Loucy (cell line): ENCODE results near the gene ELMO1.

ENCODE experiments used
- H2AFZ ChIP-seq: fragments of 200-600 bp; sonication (generic); 2 replicates; pipeline ENCODE4 v1.6.0; 2016; ENCODE audit warnings: antibody characterized with exemption, mild to moderate bottlenecking, low read length, moderate library complexity
- H3F3A ChIP-seq: fragments of 200-600 bp; 2 replicates; pipeline ENCODE4 v1.6.0; 2016; ENCODE audit warnings: antibody characterized with exemption, low read depth, mild to moderate bottlenecking
- H3K27me3 ChIP-seq: fragments of 200-600 bp; sonication (generic); 2 replicates; pipeline ENCODE4 v1.6.1; 2014; ENCODE audit warnings: low read length, mild to moderate bottlenecking; ENCODE audit not compliant: insufficient read depth, poor library complexity, severe bottlenecking
- H3K36me3 ChIP-seq: fragments of 200-600 bp; sonication (generic); 2 replicates; pipeline ENCODE4 v1.6.1; 2016; ENCODE audit warnings: low read length; ENCODE audit not compliant: insufficient read depth
- H3K4me1 ChIP-seq: fragments of 200-600 bp; sonication (generic); 2 replicates; pipeline ENCODE4 v1.5.1; 2014; ENCODE audit warnings: low read length, mild to moderate bottlenecking; ENCODE audit not compliant: insufficient read depth, poor library complexity, severe bottlenecking
- H3K4me2 ChIP-seq: fragments of 200-600 bp; sonication (generic); 2 replicates; pipeline ENCODE4 v1.6.0; 2014; ENCODE audit warnings: antibody characterized with exemption, low read length, low read depth, mild to moderate bottlenecking; ENCODE audit not compliant: poor library complexity, severe bottlenecking
- H3K4me3 ChIP-seq: fragments of 200-600 bp; sonication (generic); 2 replicates; pipeline ENCODE4 v1.5.1; 2014; ENCODE audit warnings: low read length, mild to moderate bottlenecking, mixed read lengths; ENCODE audit not compliant: poor library complexity, severe bottlenecking
- H3K79me2 ChIP-seq: fragments of 200-600 bp; sonication (generic); 2 replicates; pipeline ENCODE4 v1.6.1; 2014; ENCODE audit warnings: low read length; ENCODE audit not compliant: insufficient read depth
- H3K9ac ChIP-seq: fragments of 200-600 bp; sonication (generic); 2 replicates; pipeline ENCODE4 v1.6.0; 2014; ENCODE audit warnings: mild to moderate bottlenecking, low read depth, low read length, moderate library complexity; ENCODE audit not compliant: poor library complexity, severe bottlenecking
- H3K9me2 ChIP-seq: fragments of 200-600 bp; sonication (generic); replicated peaks from 2 replicates; pipeline ENCODE4 v1.6.1; 2016; ENCODE audit warnings: low read depth, low read length, mixed read lengths
- H3K9me3 ChIP-seq: fragments of 200-600 bp; sonication (generic); 2 replicates; pipeline ENCODE4 v1.6.1; 2014; ENCODE audit warnings: mild to moderate bottlenecking, antibody characterized with exemption, low read length, low read depth; ENCODE audit not compliant: insufficient read depth
- H4K20me1 ChIP-seq: fragments of 200-600 bp; sonication (generic); 2 replicates; pipeline ENCODE4 v1.6.0; 2014; ENCODE audit warnings: antibody characterized with exemption, low read length, mild to moderate bottlenecking; ENCODE audit not compliant: insufficient read depth, poor library complexity, severe bottlenecking
- CTCF ChIP-seq: fragments of 200-600 bp; sonication (generic); conservative IDR thresholded peaks from 2 replicates; pipeline ENCODE4 v1.5.1; 2014; ENCODE audit warnings: mild to moderate bottlenecking, antibody characterized with exemption, low read length
- EZH2phosphoT487 ChIP-seq: fragments of 200-600 bp; IDR thresholded peaks from 2 replicates; pipeline ENCODE4 v1.6.1; 2018; ENCODE audit warnings: antibody characterized with exemption, mild to moderate bottlenecking, moderate library complexity, borderline replicate concordance

ELMO1 gene

GRCh38 chr7:37068038-37068437 lies 380.6 kb downstream of the ELMO1 start:
- Histone ChIP-seq H3F3A (no peaks in the 10 kb centered on the region), H4K20me1 (no peaks in the 10 kb centered on the region), H3K4me2 (no peak overlapping the region), H3K4me1 (peaks cover under 1% of the 10 kb centered on the region), H3K9ac (no peak overlapping the region), H3K9me3 (no peaks in the 10 kb centered on the region), H2AFZ (no peak overlapping the region), H3K79me2 (no peaks in the 10 kb centered on the region), H3K9me2 (no peaks in the 10 kb centered on the region), H3K4me3 (no peak overlapping the region), H3K36me3 (no peaks in the 10 kb centered on the region), H3K27me3 (no peaks in the 10 kb centered on the region)
- TF ChIP-seq CTCF: no peak
- no peak for TF ChIP-seq EZH2phosphoT487

GRCh38 chr7:37065779-37066271 lies 382.8 kb downstream of the ELMO1 start:
- Histone ChIP-seq H3K9me2 (no peaks in the 10 kb centered on the region), H3K27me3 (no peaks in the 10 kb centered on the region), H3K4me1 (peaks cover 4% of the 10 kb centered on the region)

GRCh38 chr7:37062560-37062859 lies 386.2 kb downstream of the ELMO1 start:
- TF ChIP-seq EZH2phosphoT487 (no peak), CTCF (no peak)
- H3F3A ChIP-seq: no peaks in the 10 kb centered on the region
- no peaks in the 10 kb centered on the region for H3K27me3 ChIP-seq
- H3K9me2 ChIP-seq: no peaks in the 10 kb centered on the region
- peaks cover 4% of the 10 kb centered on the region for H3K4me1 ChIP-seq
- H3K4me3 ChIP-seq: no peak overlapping the region
- H3K9ac ChIP-seq: no peak overlapping the region
- no peaks in the 10 kb centered on the region for H3K9me3 ChIP-seq
- no peak overlapping the region for H3K4me2 ChIP-seq
- H4K20me1 ChIP-seq: no peaks in the 10 kb centered on the region
- H2AFZ ChIP-seq: no peak overlapping the region
- H3K79me2 ChIP-seq: no peaks in the 10 kb centered on the region
- no peaks in the 10 kb centered on the region; the same call in 1 of the 2 replicates for H3K36me3 ChIP-seq

More at GRCh38 chr7:37065779-37066271, 382.8 kb downstream of the ELMO1 start:
- no peak overlapping the region for H3K4me3 ChIP-seq
- no peak overlapping the region for H2AFZ ChIP-seq
- H3K36me3 ChIP-seq: no peaks in the 10 kb centered on the region
- H3K4me2 ChIP-seq: no peak overlapping the region
- no peaks in the 10 kb centered on the region for H3K79me2 ChIP-seq
- H4K20me1 ChIP-seq: no peaks in the 10 kb centered on the region
- TF ChIP-seq EZH2phosphoT487: no peak
- no peak for TF ChIP-seq CTCF
- H3F3A ChIP-seq: no peaks in the 10 kb centered on the region
- no peaks in the 10 kb centered on the region for H3K9me3 ChIP-seq
- no peak overlapping the region for H3K9ac ChIP-seq
